8988T (cell line): ENCODE measurements around the gene ANKUB1.
A peak's percentile ranks its signal among the peaks of the same experiment; 100 is the strongest.

Experiments used
- DNase-seq: peaks from one replicate; pipeline ENCODE4 v3.0.0; 2011

The ANKUB1 gene

DNA sequence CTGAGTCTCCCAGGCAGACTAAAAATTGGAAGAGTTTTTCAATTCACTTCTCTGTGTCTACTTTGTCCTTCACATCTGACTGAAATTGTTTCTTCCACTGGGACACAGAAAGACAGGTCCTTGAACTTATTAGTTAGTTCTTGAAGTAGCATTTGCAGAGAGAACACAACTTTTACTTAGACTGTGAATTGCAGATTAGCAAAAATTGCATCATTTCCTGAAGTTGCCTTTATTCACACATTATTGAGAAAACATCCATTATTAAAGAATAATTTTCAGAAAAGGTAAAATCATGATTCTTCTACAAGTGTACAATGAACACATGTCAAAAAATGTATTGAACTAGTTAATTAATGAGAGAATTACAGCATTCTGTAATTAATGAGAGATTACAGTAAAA lies 38.6 kb downstream of the ANKUB1 start:
- no peak for DNase-seq

DNA sequence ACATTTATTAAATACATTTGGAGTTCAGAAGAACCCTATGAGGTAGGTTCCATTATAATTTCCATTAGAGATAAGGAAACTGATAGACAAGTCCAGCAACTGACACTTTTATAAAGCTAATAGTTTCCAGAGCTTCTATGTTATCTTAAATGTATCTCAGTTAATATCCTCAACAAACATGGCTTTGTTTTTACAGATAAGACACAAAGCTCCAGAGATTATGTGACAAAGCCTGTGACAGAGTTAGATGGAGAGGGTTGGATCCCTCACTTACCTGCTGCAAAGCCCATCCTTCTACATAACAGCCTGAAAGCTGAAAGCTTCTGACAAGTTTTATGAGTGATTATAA lies 39.6 kb downstream of the ANKUB1 start:
- DNase-seq = no peak

DNA sequence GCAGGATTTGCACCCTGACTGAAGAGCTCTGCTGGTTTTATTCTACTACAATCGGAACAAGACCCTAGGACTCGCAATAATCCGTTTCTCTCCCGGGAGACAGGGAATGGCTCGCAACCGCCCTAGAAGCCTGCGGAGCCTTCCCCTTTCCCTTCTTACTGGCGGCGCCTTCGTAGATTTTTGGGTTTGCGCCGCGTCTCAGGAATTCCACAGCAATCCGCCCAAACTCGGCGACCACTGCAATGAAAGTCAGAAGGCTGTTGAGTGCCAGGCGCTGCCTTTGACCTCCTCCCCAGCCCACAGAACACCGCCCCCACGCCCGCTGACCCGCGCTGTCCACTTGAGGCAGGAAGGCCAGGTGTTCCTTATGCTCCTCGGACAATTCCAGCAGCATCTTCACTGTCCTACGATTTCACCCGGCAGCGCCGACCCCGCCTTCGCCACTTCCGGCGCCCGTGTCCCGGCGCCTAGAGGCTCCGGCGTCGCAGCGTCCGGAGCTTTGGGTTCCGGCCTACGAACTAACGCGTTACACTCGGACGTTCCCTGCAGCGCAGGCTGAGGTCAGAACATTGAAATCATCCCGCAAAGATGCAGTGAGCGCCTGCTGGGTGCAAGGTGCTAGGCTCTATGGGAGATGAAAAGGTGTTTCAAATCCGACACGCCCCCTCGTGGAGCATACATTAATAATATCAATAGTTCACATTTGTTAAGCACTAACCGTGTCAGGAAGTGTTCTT lies 40.1 kb downstream of the ANKUB1 start, which contains the start of gene COMMD2:
TSS of gene COMMD2 (minus strand) at position 439 of the 737 bp plus-strand sequence. CDS start at position 394, 45 bp downstream.
- peak; percentile 37 for DNase-seq

DNA sequence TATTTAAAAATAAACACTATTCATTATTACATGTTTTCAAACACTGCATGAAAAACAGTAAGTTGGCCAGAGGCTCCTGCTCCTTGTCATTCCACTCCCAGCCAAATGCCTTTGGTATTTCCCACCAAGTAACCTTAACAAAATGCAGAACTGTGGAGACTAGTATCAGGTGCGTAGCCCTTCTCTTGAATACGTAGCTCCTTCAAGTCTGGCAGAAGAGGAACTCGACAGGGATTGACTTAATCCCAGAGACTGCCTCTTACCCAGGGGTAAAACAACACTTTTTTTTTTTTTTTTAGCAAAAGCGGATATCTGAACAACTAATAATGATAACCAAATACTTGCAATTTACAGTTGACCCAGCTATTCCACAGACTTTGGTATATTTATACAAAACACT lies 40.8 kb downstream of the ANKUB1 start:
- no peak for DNase-seq

DNA sequence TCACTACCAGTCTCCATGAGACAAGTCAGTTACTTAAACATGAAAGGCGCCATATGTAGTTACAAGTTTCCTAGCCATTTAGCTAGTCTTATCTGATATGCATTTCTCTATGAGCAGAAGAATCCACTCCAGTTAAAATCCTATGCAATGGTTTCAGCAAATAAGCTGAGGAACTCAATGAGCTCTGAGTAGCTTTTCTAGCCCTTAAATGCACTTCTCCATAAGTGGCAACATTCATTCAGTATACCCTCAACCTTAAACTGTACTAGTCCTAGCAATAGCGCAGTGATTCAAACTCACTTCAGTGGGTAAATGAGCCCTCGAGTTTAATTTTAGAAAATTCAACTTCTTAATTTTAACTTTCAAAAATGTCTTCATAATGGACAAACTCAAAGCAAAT lies 47.7 kb downstream of the ANKUB1 start:
- DNase-seq = no peak

DNA sequence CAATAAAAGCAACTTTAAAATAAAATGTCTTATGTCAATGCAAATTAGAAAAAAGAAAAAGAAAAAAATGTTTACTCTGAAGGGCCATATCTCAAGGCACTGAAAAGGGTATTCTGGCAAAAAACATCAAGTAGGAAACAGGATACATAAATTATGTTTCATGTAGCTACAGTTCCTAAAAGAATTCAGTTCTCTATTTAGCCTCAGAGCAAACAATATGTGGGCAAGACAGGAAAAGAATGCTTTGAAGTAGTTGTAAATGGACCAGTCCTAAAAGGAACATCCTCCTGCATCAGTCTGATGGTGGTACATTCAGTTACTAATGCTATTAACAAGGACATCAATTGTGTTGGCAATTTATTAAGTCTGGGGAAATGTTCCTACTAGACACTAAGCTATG lies 48.2 kb downstream of the ANKUB1 start:
- DNase-seq = no peak

DNA sequence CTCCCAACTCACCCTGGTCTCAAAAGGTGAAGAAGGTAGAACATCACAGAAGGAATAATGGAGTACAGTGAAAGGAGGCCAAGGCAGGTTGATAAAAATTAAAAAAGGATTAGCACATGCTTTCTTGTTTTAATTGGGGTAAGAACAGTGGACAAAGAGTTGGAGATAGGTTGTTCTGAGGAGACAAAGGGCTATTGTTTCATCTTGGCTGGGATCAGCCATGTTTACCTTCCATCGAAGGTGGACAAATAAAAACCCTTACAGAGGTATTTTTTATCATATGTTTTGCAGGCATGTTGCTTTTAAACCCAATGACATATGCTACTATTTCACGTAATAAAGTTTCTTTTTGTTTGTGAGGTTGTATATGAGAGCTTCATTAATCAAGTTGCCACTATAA lies 53.0 kb downstream of the ANKUB1 start:
- DNase-seq = no peak

DNA sequence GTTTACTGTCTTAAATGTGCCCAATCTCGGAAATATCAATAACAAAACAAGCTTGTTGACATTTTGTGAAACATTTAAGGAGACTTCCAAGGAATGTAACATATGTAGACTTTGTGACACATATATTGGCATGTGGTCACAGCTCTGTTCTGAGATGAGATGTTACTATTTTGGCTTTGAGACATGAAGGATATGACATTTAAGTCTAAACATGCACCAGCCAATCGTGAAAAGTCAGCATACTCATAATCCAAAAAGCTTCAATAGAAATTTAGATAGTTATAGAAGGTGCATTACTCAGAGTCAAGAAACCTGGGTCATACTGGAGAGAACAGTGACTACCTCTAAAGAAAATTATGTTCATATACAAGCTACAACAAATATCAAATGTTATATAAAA lies 53.5 kb downstream of the ANKUB1 start:
- no peak for DNase-seq

DNA sequence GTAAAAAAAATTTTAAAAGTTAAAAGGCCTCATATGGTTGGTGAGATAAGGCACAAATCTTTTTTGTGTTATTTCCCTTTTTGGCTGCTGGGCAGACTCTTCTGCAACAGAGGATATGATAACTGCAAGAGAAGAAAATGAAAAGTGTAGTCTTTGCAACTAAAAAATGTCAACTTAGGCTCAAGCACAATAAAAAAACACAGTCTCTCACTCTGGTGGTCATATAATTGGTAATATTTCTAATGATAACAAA lies 55.5 kb downstream of the ANKUB1 start:
- DNase-seq = no peak

DNA sequence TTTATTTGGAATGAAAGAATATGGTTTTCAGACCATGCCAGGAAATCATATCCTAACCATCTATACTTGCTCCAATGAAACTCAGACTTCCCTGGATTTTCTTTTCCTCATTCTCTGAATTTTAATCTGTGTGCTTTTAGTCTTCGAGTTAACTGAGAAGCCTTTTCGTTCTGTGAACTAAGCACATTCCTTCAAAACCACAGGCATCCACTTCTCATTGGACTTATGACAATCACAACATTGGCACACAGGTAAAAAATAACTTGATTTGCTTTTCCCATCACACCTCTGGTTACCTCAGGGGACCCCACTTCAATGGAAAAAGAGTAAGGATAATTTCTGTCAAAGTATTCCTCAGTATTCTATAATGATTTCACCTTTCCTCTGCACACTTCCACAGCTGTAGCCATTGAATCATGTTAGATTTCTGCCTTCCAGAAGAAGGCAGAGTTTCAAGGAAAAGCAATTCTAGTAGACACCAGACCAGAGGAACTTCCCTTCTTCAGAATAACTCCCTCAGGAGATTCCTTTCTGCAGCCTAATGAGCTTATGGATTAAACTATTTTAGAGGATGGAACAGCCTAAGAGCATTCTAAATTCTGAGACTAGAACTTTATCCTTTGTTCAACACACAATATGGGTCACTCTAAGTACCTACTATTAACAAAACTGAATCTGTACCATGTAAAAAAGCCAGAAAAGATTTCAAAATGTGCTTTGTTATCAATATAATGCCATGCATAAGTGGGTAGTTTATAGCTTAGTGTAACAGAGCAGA lies 56.0 kb downstream of the ANKUB1 start:
- no peak for DNase-seq

DNA sequence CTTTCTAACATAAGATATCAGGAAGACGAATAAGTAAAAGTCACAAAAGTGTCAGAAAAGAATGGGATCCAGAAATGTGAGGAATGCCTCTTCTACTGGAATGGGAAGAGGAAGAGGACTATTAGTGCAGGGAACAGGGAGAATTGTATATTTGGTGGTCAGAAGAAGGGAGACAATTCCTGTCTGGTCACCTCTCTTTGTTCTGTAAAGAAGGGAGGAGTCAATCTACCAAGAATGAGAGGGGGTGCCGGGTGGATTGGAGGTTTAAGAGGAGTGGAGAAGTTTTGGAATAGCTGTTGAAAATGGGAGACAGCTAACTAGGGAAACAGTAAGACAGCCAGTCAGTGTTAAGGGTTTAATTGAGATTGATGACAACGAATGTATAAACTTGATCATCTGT lies 60.1 kb downstream of the ANKUB1 start:
- DNase-seq = no peak

DNA sequence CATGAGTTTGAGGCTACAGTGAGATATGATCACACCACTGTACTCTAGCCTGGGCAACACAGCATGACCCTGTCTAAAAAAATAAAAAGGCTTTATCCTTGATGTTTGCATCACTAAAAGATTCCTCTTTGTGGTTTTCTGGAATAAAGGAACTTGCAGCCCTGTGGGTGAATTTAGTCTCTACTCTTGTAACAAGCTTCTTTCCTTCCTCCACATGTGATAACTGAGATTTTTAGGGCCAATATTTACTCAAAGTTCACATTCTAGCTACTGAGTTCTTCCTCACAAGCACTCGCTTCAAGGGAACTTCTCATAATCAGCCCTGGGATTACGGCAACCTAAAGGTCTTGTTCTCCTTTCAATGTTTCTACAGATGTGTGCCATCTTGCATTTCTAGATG lies 64.7 kb downstream of the ANKUB1 start:
- no peak for DNase-seq

DNA sequence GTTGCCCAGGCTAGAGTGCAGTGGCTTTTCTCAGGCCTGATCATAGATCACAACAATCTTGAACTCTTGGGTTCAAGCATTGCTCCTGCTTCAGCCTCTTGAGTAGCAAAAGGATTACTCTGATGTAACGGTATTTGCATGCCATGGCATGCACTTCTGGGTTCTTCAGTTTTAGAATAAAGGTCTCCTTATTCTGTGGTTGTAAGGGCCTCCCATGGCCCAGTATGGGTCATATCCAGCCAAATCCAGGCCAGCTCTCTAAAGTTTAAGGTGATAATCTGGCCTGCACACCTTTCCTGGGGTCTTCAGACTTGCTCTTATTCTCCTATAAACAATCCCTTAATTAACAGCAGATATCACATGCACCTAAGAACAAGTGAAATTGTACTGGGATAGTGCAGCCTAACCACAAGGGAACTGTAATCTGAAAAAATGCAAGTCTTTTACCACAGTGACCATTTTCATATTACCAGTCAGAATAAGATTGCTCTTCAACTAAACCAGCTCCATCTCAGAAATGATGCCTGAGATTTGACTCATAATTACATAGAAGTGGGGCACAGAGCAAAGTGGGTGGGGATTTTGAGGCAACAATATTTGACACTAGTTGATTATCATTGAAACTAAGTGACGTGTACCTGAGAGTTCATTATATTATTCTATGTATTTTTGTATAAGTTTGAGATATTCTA lies 65.5 kb downstream of the ANKUB1 start:
- no peak for DNase-seq

DNA sequence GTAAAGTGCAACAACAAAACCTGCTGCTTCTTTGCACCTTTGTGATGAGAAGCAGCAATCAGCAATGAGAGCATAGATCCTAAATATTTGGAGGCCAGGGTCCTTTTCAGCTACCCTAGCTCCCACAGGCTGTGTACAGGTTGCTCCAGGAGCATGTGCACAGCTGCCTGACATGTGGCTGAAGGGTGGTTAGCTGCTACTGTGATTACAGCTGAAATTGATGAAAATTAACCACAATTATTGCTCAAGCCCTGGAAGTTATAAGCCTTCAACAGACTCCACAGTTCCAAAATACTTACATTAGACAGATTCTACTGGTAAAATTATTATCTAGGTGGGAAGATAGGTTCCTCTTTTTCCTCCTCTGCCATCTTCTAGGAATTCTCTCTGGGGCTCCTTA lies 68.6 kb downstream of the ANKUB1 start:
- DNase-seq = no peak

DNA sequence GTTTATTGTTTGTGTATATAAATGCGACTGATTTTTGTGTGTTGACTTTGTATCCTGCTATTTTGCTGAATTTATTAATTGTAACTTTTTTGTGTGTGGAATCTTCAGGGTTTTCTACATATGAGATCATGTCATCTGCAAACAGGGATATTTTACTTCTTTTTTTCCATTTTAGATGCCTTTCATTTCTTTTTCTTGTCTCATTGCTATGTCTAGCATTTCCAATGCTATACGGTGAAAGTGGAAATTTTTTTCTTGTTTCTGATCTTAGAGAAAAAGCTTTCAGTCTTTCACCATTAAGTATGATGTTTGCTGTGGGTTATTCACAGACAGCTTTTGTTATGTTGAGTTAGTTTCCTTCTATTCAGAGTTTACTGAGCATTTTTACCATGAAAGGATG lies 71.4 kb downstream of the ANKUB1 start:
- DNase-seq = no peak

DNA sequence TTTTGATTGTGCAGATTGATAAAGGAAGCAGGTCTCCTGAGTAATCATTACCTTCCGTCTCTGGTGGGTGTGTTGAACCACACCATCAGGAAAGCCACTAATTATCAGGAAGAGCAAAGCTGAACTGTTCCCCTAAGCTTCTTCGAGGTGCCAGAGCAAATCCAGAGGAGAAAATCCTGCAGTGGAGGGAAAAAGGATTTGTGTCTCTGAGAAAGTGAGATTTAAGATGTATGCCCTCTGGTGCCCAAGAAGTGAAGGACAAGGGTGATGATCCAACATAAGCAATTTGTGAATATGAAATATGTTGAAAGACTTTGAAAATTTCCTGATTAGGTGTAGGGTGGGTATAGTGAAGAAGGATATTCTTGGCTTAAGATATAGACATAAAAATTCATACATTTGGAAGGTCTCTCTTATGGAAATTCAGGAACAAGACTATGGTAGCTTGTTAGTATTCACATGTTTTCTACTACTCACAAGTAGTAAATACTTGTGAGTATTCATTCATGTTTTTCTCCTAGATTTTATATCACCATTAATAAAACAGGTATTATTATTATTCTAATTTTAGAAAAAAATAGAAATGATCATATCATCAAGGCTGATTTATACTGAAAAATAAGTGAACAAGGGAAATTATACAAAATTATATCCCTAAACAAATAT lies 74.8 kb downstream of the ANKUB1 start:
- no peak for DNase-seq

DNA sequence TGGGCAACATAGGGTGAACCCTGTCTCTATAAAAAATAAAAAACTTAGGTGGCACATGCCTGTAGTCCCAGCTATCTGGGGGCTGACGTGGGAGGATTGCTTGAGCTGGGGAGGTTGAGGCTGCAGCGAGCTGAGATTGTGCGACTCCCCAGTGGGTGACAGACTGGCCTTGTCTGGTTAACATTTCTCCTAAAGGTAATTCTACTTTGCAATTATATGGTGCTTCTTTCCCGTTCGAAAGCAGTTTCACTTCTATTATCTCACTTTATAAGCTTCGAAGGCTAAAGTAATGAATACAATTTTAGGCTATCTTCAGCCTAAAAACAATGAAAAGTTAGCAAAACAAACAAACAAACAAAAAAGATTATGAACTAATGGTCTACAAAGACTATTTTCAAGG lies 75.4 kb downstream of the ANKUB1 start:
- no peak for DNase-seq

DNA sequence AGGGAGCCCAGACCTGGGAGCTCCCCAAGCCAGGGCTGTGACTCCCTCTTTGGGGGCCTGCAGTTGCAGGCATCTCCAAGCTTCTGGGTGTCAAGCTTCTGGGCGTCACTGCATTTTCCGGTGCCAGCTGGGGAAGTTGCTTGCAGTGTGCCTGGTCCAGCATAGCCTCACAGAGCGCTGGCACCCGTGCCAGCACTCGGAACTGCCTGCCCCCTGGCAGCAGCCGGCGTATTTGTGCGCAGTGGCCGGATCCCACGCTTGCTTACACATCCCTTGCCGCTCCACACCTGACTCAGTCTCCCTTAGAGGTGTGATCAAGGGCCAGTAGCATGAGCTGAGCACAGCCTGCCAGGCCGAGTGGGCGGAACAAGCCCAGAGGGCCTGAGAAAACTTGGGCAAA lies 77.1 kb downstream of the ANKUB1 start:
- no peak for DNase-seq

DNA sequence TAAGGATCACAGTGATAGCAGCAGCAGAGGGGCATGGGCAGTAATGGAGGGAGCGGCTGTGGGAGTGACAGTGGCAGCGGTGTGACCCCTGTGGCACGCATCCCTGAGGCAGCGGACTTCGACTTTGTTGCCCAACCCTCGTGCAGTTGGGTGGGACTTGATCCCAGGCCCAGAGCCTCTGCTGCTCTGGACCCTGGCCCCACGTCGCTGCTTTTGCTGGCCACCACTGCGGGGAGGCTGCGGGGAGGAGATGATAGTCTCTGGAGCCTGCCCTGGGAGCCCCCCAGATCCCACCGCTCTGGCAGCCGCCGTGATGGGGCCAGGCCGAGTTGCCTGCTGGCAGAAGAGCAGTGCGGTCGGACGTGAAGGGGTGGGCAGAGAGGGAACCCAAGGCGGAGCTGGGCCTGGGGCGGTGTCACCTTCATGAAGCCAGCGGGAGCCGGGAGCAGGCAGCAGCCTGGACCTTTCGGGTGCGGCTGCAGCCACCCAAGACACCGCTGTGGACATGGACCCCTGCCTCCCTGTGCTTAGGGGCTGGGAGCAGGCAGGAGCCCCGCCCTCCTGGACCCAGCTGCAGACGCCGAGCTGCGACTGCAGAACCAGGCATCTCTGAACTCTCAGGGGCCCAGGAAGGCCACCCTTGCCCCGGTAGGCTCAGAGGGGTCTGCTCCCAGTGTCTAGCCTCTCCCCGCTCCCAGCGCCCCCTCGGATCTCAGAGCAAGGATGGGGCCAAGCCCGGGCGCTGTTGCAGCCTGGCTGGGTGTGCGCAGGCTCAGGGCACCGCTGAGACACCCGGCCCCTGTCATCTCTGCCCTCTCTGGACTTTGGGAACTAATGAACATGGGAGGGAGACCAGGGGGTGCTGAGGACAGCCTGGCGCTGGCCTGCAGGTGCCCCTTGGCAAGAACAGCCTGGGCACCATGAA lies 78.4 kb downstream of the ANKUB1 start:
- no peak for DNase-seq
